Smooth muscle cell (in vitro differentiated cells): ENCODE data around the gene RNGTT. TPM values are rescaled to one million over a fixed set of nuclear protein-coding genes. Genes with fewer than 3 reads are reported as not detected.
"Not testable (repeated sequence)": the region's sequence is repeated elsewhere in the genome, so short reads cannot be mapped to it uniquely, and the experiment has no call there.

Experiments used
- DNase-seq: peaks from one replicate; lab custom pipeline; 2025; ENCODE audit not compliant: unreplicated experiment; lab: John Stamatoyannopoulos, UW
- H2AFZ ChIP-seq: fragments of 200-600 bp; sonication (generic); 2 replicates; pipeline ENCODE4 v1.6.0; 2016; ENCODE audit warnings: antibody characterized with exemption, low read depth, mild to moderate bottlenecking
- H3F3A ChIP-seq: fragments of 200-600 bp; sonication (generic); 2 replicates; pipeline ENCODE4 v1.6.0; 2017; ENCODE audit warnings: antibody characterized with exemption, low read depth
- H3K27ac ChIP-seq: fragments of 200-600 bp; sonication (generic); 2 replicates; pipeline ENCODE4 v1.5.1; 2016; ENCODE audit warnings: low read depth, mild to moderate bottlenecking
- H3K27me3 ChIP-seq: fragments of 200-600 bp; sonication (generic); 2 replicates; pipeline ENCODE4 v1.6.1; 2016; ENCODE audit warnings: low read depth, mild to moderate bottlenecking
- H3K36me3 ChIP-seq: fragments of 200-600 bp; sonication (generic); 2 replicates; pipeline ENCODE4 v1.5.1; 2016; ENCODE audit warnings: low read depth
- H3K4me1 ChIP-seq: fragments of 200-600 bp; sonication (generic); 2 replicates; pipeline ENCODE4 v1.5.1; 2016; ENCODE audit warnings: low read depth
- H3K4me2 ChIP-seq: fragments of 200-600 bp; sonication (generic); 2 replicates; pipeline ENCODE4 v1.6.0; 2016; ENCODE audit warnings: mild to moderate bottlenecking
- H3K4me3 ChIP-seq: fragments of 200-600 bp; sonication (generic); 2 replicates; pipeline ENCODE4 v1.5.1; 2016; ENCODE audit warnings: mild to moderate bottlenecking
- H3K79me2 ChIP-seq: fragments of 200-600 bp; sonication (generic); 2 replicates; pipeline ENCODE4 v1.6.0; 2016; ENCODE audit warnings: low read depth, mild to moderate bottlenecking
- H3K9ac ChIP-seq: fragments of 200-600 bp; sonication (generic); 2 replicates; pipeline ENCODE4 v1.6.0; 2016; ENCODE audit warnings: low read depth
- H3K9me3 ChIP-seq: fragments of 200-600 bp; sonication (generic); replicated peaks from 2 replicates; pipeline ENCODE4 v1.5.1; 2016; ENCODE audit warnings: low read depth
- H4K20me1 ChIP-seq: fragments of 200-600 bp; sonication (generic); 2 replicates; pipeline ENCODE4 v1.6.0; 2016; ENCODE audit warnings: low read depth
- CTCF ChIP-seq: fragments of 200-600 bp; sonication (generic); IDR thresholded peaks from 2 replicates; pipeline ENCODE4 v1.5.1; 2017; ENCODE audit warnings: borderline replicate concordance, mild to moderate bottlenecking, antibody characterized with exemption; ENCODE audit not compliant: insufficient read depth, poor library complexity, severe bottlenecking
- WGBS: methylation state at CpG from one replicate; pipeline ENCODE4 v1.1.7; 2016; ENCODE audit warnings: low lambda C conversion rate; 5-methylcytosine and 5-hydroxymethylcytosine counted together
- polyA plus RNA-seq: library from polyadenylated mRNA; unstranded; fragments of >200 nt; fragmentation: Nextera tagmentation; extraction: Ambion mirVana; gene quantifications from 2 replicates; pipeline ENCODE4 v1.2.1, GENCODE V29; 2016
- total RNA-seq: library from RNA; depleted of rRNA; stranded (reverse); fragments of >200 nt; gene quantifications from 2 replicates; pipeline ENCODE4 v1.2.3, GENCODE V29; 2014

The RNGTT gene
- total and polyA plus RNA-seq, 2 experiments from 2014 or later = 7.5 to 22.7 TPM

GRCh38 chr6:88985901-88986300 lies 22.5 kb upstream of the RNGTT start:
- no peak overlapping the region for H3K27ac ChIP-seq
- H3K27me3 ChIP-seq = no peaks in the 10 kb centered on the region
- DNase-seq = no peak
- H3K4me3 ChIP-seq = no peak overlapping the region
- H2AFZ ChIP-seq = no peak overlapping the region
- H3K36me3 ChIP-seq = no peaks in the 10 kb centered on the region
- H3F3A ChIP-seq = no peaks in the 10 kb centered on the region
- no peaks in the 10 kb centered on the region for H3K4me1 ChIP-seq
- H3K9ac ChIP-seq = no peak overlapping the region
- H3K4me2 ChIP-seq = no peak overlapping the region
- no peaks in the 10 kb centered on the region for H3K79me2 ChIP-seq
- H3K9me3 ChIP-seq = no peaks in the 10 kb centered on the region
- no peaks in the 10 kb centered on the region for H4K20me1 ChIP-seq
- TF ChIP-seq CTCF = no peak

- WGBS = 97% methylated on average over 5 of the region's 5 CpGs
Measured at GRCh38 chr6:88984606-88985005, 21.2 kb upstream of the RNGTT start.

GRCh38 chr6:88984152-88984551 lies 20.7 kb upstream of the RNGTT start:
- Histone ChIP-seq H3K4me1 (no peaks in the 10 kb centered on the region), H3K9me3 (no peaks in the 10 kb centered on the region), H4K20me1 (no peaks in the 10 kb centered on the region), H3K4me2 (no peak overlapping the region), H3K27me3 (no peaks in the 10 kb centered on the region), H2AFZ (no peak overlapping the region), H3K79me2 (no peaks in the 10 kb centered on the region), H3K36me3 (no peaks in the 10 kb centered on the region), H3F3A (no peaks in the 10 kb centered on the region), H3K27ac (no peak overlapping the region), H3K4me3 (no peak overlapping the region), H3K9ac (no peak overlapping the region)
- DNase-seq = no peak
- TF ChIP-seq CTCF = no peak

More at GRCh38 chr6:88984606-88985005, 21.2 kb upstream of the RNGTT start:
- Histone ChIP-seq H3K36me3 (no peaks in the 10 kb centered on the region), H3K27me3 (no peaks in the 10 kb centered on the region), H3K9me3 (no peaks in the 10 kb centered on the region), H3K4me2 (no peak overlapping the region), H3K27ac (no peak overlapping the region), H3K9ac (no peak overlapping the region), H4K20me1 (no peaks in the 10 kb centered on the region), H3F3A (no peaks in the 10 kb centered on the region), H3K79me2 (no peaks in the 10 kb centered on the region), H3K4me1 (no peaks in the 10 kb centered on the region), H3K4me3 (no peak overlapping the region), H2AFZ (no peak overlapping the region)
- no peak for DNase-seq
- TF ChIP-seq CTCF = no peak

- Histone ChIP-seq H3K4me1 (no peaks in the 10 kb centered on the region), H3K4me2 (no peak overlapping the region), H3K4me3 (no peak overlapping the region), H3K79me2 (no peaks in the 10 kb centered on the region), H3F3A (no peaks in the 10 kb centered on the region), H4K20me1 (no peaks in the 10 kb centered on the region), H3K27ac (no peak overlapping the region), H3K36me3 (no peaks in the 10 kb centered on the region), H3K9me3 (no peaks in the 10 kb centered on the region), H3K9ac (no peak overlapping the region), H3K27me3 (no peaks in the 10 kb centered on the region), H2AFZ (no peak overlapping the region)
- DNase-seq = no peak
- 53% methylated on average over 4 of the region's 4 CpGs for WGBS
- TF ChIP-seq CTCF = peak; percentile 51
Measured at GRCh38 chr6:88983532-88983931, 20.1 kb upstream of the RNGTT start.

- H3F3A ChIP-seq, H3K36me3 ChIP-seq, H3K4me1 ChIP-seq, H3K9me3 ChIP-seq, H3K27me3 ChIP-seq, H3K9ac ChIP-seq, H4K20me1 ChIP-seq, H3K27ac ChIP-seq, H2AFZ ChIP-seq, DNase-seq, H3K79me2 ChIP-seq, H3K4me3 ChIP-seq: not testable (repeated sequence)
- 69% methylated on average over 2 of the region's 2 CpGs for WGBS
- H3K4me2 ChIP-seq = peak overlapping the region; percentile 61
Measured at GRCh38 chr6:88983129-88983528, 19.7 kb upstream of the RNGTT start.
